Esophagus muscularis mucosa (tissue), 3 donors: ENCODE measurements around the gene MYH16.
"Not testable (repeated sequence)": the region's sequence is repeated elsewhere in the genome, so short reads cannot be mapped to it uniquely, and the experiment has no call there.

Experiments
- CTCF ChIP-seq, 3 experiments: fragments of 200-600 bp in 2 of 3; fragments of 450-650 bp in 1 of 3; sonication (generic) in 2 of 3; IDR thresholded peaks; one replicate each; pipeline ENCODE4 v1.5.1; 2017 to 2019; ENCODE audit warnings: antibody characterized with exemption in 3 of 3, mild to moderate bottlenecking in 2 of 3, moderate library complexity in 1 of 3
- POLR2A ChIP-seq: fragments of 450-650 bp; IDR thresholded peaks from one replicate; pipeline ENCODE4 v1.6.1; 2017; ENCODE audit warnings: antibody characterized with exemption, moderate library complexity, mild to moderate bottlenecking, low read depth
- POLR2AphosphoS5 ChIP-seq, 2 donors: sonication (generic); formaldehyde crosslinking; IDR thresholded peaks; one replicate each; pipeline ENCODE4 v1.6.1; 2017; ENCODE audit warnings: antibody characterized with exemption in 2 of 2

GRCh38 chr7:99350641-99351040, 78.0 kb downstream of the MYH16 start:
- not testable (repeated sequence) for TF ChIP-seq POLR2A; CTCF (IDR thresholded peaks at IDR 0.05); POLR2AphosphoS5 (IDR thresholded peaks at IDR 0.05)
